CD4-positive, alpha-beta T cell treated with Interleukin-1 beta for 1 hour (primary cell): ENCODE results near the gene SYCN.

ENCODE experiments used
- DNase-seq, 2 donors: peaks; one replicate each; pipeline ENCODE4 v3.0.0-alpha.2; 2020 to 2022

SYCN gene

DNA sequence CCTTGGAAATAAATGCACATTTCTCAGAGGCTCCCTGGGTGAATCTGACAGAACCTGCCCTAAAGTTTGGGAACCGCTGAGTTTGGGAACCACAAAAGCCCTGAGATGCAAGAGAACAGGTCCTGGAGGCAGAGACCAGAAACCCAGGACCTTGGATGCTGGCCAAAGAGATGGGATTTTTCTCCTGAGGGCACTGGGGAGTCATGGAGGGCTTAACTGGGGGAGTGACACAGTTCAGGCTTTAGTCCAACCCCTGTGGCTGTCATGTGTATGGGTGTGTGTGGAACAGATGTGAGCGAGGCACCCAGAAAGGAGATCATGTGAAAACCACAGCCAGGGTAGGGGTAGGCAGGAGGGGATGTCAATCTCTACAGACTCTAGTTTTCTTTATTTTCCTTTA is 11.2 kb downstream of the SYCN start:
- no peak for DNase-seq

DNA sequence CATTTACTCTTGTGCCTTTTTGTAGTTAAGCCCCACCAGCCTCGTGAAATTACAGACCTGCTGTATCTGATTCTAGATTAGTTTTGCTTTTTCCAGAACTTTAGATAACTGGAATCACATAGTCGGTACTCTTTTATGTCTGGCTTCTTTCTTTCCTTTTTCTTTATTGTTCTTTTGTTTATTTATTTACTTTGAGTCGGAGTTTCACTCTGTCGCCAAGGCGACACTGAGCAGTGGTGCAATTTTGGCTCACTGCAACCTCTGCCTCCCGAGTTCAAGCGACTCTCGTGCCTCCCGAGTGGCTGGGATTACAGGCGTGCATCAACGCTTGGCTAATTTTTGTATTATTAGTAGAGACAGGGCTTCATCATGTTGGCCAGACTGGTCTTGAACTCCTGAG is 13.3 kb downstream of the SYCN start:
- DNase-seq = no peak

DNA sequence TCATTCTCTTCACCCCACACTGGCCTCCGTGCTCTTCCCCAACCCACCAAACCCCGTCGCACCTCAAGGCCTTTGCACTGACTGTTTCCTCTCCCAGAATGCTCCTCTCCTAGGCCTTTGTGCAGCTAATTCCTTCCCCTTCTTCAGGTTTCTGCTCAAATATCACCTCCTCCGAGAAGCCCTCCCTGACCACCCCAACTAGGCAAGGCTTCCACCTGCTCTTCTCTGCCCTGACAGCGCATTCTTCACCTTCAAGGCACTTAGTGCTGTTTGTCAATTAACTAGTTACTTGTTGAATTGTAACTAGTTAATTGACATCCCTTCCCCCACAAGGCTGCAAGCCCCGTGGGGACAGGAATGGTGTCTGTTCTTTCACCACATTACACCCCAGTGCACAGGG is 15.1 kb downstream of the SYCN start:
- DNase-seq = no peak

DNA sequence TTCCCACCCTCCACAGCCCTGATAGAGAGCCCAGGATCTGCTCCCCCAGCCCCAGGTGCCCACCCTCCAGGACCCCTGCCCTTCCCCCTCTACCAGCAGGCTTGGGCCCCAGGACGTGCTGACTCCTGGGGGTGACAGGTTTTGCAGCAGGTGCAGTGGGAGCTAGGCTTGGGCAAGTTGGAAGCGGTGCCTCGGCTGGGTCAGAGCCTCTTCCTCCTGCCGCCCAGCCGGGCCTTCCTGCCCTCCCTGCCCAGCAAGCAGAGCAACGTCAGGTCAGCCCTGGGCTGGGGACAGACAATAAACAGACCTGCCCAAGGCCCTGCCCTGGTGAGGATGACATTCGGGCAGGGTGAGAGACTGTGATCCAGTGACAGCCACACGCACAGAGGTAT is 16.5 kb downstream of the SYCN start:
- DNase-seq = no peak

DNA sequence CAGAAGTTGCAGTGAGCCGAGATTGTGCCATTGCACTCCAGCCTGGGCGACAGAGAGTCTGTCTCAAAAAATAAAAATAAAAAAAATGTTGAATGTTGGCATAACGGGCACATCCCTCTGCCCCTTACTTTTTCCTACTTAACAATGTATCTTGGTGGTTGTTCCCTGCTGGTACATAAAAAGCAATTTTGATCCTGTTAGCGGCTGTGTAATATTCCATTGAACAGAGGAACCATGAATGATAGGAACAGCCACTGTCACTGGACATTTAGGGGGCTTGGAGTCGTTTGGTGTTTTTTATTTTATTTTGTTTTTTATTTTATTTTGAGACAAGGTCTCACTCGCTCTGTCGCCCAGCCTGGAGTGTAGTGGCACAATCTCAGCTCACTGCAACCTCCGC is 17.7 kb downstream of the SYCN start:
- DNase-seq = no peak

DNA sequence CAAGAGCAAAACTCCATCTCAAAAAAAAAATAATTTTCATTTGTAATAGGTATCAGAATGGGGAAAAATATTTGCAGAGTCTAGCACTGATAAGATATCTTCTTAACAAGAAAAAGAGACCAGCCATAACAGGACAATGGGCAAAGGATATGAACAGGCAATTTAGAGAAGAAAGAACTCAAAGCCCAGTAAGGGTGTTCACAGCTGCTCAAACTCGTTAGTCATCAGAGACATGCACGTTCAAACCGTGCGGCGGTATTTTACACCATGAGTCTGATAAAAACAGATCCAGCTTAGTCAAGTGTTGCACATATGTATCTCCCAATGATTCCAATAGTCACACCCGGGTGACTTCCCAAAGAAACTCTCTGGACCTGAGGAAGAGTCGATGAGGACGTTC is 21.0 kb downstream of the SYCN start:
- DNase-seq = no peak

DNA sequence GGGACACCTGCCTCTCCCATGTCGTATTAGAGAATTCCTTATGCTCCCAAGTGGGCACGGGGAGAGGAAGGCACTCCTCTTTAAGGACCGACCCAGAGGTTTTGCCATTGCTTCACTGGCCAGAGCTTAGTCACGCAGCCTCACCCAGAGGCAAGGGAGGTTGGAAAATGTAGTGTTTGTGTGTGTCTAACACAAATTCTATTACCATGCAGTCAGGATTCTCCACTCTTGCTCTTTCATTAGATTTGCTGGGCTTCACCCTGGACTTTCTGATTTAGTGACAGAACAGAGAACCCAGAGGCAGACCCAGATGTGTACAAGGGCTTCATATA is 21.9 kb downstream of the SYCN start:
- DNase-seq = no peak

DNA sequence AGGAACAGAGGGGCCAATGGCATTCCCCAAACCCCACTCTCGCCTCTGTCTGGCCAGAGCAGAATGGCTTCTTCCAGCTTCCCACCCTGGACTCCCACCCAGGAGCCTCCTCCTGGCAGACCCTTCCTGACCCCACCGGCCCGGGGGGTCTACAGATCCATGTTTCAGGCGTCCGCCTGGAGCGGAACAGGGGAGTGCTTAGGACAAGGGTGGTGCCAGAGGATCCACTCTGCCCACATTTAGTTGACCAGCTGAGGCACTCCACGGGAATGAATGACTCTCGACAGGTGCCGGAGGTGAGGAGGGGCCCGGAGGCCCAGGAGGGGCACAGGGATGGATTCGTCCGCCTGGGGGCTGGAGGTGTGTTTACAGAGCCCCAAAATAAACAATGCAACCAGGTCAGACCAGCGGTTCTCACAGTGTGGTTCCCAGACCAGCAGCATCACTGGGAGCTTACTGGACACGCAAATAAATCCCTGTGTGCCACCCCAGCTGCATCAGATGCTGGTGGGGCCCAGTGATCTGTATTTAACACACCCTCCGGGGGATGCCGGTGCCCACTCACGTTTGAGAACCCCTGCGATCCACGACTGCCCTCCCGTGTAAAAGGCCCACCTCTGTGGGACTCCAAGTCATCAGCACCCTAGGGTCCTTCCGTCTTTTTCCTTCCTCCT is 22.4 kb downstream of the SYCN start:
- no peak for DNase-seq

DNA sequence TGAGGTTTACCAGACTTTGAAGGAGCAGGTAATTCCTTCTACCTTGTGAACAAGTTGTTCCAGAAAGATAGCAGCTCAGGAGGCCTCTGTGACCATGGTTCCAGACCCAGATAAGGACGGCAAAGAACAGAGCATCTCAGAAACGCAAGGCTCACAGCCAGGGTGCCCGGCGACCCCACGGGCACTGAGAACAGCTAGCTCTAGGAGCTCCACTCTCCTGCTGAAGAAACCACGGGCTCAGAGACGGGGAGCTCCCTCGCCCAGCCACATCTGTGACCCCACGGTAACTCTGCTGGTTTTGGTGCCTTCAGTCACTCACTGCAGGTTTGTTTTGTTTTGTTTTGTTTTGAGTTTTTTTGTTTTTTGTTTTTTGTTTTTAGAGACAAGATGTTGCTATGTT is 23.3 kb downstream of the SYCN start:
- DNase-seq = no peak

DNA sequence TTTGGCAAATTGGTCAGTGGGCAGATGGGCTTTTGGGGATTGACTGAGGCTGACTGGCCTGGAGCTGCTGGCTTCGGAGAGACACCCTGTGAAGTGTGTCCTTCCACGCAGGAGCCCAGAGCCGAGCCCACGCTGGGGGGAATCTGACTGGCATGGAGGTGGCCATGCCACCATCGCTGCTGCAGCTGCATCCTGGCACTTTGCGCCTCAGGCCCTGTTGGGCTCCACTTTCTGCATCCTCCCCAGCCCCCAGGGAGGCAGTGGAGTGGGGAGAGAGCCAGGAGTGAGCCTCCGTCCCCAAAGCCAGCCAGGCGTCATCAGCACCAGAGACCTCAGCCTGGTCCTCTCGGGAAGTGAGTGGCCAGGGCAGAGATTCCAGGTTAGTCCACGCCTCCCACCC is 24.3 kb downstream of the SYCN start:
- no peak for DNase-seq

DNA sequence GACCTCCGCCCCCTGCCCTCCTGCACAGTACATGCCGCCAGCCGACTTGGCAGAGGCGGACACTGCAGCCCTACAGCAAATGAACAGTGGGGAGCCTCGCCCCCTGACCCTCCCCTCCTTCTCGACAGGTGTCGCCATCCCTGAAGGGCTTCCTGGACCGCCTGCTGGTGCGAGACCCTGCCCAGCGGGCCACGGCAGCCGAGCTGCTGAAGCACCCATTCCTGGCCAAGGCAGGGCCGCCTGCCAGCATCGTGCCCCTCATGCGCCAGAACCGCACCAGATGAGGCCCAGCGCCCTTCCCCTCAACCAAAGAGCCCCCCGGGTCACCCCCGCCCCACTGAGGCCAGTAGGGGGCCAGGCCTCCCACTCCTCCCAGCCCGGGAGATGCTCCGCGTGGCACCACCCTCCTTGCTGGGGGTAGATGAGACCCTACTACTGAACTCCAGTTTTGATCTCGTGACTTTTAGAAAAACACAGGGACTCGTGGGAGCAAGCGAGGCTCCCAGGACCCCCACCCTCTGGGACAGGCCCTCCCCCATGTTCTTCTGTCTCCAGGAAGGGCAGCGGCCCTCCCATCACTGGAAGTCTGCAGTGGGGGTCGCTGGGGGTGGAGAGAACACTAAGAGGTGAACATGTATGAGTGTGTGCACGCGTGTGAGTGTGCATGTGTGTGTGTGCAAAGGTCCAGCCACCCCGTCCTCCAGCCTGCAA is 25.6 kb downstream of the SYCN start:
- no peak for DNase-seq

DNA sequence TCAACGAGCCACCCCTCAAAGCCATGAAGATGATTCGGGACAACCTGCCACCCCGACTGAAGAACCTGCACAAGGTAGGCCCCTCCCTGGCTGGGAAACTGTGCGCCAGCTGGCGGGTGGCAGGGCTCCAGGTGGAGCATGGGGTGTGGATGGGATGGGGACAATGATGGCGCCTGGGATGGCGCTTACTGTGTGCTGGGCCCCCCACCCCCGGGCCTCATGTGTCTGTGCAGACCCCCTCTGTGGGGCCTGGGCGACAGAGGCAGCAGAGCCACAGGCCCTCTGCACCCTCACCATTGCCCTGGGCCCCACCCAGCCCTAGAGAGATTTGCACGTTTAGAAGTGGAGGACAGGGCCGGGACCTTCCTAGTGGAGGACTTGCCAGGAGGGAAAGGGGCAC is 26.3 kb downstream of the SYCN start:
- DNase-seq = no peak

DNA sequence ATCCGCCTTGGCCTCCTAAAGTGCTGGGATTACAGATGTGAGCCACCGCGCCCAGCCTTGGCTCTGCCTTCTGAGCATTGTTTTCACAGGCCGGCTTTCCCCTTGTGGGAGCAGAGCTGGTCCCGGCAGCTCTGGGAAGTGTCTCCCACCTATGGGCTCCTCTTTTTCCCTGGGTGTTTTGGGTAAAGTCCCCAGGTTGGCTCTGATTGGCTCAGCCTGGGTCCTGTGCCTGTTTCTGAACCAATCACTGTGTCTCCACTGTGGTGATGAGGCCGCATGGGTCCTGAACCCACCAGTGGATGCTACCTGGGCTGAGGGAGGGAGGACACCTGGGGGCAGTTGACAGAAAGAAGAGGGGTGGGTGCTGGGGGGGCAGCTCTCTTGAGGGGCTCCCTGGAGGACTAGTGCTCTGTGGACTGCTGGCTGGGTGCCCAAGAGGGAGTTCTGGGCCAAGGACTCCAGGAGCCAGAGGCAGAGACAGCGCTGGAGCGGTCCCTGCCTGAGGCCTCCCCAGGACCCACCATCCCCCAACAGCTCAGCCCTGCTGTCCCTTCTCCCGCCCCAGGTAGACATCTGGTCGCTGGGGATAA is 26.9 kb downstream of the SYCN start:
- DNase-seq = no peak

DNA sequence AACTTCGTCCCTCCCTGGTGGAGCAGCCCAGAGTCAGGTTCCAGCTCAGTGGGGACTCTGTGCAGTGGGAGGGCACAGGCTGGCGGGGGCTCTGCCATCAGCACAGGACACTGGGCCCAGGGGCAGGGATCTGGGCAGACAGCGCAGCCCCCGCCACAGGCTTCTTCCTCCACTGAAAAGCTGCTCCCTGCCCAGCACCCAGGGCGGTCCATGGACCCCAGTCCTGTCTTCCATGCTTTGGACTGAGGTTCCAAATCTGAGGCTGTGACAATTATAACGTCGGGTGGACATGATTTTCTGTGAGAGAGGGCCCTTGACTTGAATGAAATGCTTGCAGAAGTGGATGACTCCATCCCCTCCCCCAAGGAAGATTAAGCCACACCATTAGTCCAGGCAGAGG is 28.5 kb downstream of the SYCN start:
- DNase-seq = no peak

DNA sequence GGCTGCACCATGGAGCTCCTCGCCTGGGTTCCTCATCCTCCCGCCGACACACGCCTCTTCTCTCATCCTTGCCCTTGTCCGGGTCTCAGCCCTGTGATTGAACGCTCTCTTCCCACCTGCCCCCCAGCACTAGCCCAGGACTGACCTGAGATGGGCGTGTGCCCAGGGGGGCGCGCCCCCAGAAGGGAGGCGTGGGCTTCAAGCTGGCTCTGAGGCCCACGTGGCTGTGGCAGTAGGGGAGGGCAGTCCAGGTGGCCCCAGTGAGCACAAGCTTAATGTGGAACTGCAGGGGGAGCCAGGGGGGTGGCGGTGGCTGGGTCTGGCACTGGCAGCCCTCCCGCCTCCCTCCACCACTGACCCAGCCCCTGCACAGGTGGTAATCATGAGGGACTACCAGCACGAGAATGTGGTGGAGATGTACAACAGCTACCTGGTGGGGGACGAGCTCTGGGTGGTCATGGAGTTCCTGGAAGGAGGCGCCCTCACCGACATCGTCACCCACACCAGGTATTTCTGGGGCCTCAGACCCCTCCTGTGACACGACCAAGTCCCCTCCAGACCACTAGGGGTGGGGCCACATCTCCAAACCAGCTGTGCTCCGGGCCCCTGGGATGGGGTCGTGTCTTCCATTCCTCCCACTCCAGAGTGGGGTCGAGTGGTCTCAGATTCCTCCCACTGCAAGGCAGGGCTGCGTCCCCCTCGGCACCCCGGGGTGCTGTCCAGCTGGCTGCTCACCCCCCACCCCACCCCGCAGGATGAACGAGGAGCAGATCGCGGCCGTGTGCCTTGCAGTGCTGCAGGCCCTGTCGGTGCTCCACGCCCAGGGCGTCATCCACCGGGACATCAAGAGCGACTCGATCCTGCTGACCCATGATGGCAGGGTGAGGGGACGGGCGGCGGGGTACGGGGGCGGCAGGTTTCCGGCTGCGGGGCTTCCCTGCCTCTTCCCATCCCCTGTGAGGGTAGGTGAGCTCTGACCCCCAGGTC is 29.2 kb downstream of the SYCN start:
- DNase-seq = no peak

DNA sequence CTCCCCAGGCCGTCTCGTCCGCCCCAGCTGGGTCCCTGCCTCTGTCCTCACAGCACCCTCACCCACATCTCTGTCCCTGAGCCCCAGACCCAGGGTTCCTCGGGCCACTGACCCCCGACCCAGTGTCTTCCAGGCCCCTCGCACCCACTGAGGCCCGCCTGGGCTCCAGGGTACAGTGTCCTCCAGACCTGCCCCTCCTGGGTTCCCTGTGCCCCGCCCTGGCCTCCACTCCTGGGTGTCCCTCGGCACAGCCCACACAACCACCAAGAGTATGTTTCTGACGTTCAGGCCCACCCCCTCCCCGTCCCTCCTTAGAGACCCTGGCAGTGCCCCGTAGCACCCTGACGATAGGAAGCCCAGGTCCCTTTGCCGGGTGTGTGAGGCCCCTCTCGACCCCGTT is 29.9 kb downstream of the SYCN start:
- no peak for DNase-seq

DNA sequence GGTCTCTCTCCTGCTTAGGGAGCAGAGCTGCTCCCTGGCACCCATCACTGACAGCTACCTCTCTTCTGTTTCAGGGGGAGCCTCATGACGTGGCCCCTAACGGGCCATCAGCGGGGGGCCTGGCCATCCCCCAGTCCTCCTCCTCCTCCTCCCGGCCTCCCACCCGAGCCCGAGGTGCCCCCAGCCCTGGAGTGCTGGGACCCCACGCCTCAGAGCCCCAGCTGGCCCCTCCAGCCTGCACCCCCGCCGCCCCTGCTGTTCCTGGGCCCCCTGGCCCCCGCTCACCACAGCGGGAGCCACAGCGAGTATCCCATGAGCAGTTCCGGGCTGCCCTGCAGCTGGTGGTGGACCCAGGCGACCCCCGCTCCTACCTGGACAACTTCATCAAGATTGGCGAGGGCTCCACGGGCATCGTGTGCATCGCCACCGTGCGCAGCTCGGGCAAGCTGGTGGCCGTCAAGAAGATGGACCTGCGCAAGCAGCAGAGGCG is 30.5 kb downstream of the SYCN start:
- no peak for DNase-seq

DNA sequence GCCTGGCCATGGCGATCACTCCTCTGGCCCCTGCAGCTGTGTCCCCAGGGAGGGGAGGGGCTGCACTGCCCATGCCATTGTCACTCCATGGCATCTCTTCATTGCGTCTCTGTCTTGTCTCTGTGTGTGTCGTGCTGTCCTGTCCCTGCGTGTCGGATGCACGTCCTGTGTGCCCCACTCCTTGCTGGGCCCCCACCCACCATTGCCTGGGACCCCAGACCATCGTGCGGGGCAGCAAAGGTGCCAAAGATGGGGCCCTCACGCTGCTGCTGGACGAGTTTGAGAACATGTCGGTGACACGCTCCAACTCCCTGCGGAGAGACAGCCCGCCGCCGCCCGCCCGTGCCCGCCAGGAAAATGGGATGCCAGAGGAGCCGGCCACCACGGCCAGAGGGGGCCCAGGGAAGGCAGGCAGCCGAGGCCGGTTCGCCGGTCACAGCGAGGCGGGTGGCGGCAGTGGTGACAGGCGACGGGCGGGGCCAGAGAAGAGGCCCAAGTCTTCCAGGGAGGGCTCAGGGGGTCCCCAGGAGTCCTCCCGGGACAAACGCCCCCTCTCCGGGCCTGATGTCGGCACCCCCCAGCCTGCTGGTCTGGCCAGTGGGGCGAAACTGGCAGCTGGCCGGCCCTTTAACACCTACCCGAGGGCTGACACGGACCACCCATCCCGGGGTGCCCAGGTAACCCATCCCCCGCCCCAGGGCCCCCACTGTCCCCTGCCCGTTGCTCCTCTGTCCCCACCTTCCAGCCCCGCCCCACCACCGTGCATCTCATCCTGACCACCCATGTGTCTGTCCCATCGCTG is 31.2 kb downstream of the SYCN start:
- DNase-seq = no peak

DNA sequence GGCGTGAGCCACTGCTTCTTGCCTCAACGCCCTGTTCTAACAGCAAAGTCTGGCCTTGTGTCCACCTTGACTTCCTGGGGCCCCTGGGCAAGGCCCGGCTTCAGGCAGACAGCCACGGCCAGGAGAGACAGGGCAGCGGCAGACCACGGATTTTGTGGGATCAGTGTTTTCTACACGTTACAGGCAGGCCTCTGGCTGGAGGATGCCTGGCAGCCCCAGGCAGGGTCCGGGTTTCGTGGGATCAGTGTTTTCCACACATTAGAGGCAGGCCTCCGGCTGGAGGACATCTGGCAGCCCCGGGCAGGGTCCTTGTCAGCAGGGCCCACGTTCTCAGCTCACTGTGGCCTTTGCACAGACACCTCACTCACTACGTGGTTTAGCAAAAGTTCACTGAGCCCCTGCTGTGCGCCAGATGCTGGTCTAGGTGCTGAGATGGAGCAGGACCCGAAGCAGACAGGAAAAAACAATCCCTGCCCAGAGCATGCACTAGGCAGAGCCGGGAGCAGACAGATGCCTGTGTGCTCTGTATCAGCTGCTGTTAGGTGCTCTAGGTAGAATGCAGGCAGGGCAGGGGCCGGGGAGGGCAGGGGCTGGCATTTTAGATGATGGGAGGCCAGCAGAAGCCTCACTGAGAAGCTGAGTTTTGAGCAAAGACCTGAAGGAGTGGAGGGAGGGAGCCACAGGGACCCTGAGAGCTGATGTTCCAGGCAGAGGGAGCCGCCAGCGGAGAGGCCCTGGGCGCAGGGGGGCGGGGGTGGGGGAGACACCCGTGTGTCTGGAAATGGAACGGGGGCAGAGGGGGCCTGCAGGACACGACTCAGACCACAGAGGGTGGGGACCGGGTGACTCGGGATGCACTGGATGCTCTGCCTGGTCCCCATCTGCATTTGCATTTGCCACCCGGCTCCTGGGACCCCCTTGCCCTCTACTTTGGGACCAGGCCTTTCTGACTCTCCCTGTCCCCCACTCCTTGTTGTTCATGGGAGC is 32.3 kb downstream of the SYCN start:
- no peak for DNase-seq

DNA sequence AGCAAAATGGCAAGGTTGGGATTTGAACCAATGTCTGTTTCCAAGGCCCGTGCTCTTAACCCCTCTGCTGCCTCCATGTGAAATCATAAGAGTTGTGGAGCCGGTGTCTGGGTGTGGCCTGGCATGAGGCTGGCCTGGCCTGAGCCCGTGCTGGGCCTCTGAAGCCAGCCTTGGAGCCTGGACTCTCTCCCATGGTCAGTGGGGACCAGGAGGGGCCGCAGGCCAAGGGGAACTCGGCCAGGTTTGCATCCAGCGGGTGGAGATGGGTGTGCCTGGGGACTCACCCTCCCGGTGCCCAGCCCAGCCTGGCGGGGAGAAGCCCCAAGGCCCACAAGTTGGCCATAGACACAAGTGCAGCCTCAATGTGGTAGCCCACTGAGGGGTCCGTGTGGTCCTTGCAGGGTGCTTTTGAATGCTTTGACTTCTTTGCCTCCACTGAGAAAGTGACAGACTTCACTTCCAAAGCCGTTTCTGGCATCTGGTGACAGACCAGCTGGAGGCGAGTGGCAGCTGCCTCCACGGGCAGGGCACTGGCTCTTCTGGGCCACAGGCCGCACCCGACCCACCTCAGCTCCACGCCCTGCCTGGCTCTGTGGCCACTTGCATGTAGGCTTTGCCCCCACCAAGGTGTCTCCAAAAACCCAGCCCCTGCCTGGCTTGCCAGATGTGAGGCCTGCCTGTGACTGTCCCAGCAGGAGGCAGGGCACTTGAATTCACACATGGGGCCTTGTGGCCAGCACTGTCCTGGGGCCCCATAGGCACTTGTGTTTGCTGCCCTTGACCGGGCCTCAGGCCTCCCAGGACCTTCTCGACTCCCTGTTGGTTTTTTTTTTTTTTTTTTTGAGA is 33.5 kb downstream of the SYCN start:
- DNase-seq = no peak
